ENCODE data around the gene LUZP1.

Gene LUZP1

DNA sequence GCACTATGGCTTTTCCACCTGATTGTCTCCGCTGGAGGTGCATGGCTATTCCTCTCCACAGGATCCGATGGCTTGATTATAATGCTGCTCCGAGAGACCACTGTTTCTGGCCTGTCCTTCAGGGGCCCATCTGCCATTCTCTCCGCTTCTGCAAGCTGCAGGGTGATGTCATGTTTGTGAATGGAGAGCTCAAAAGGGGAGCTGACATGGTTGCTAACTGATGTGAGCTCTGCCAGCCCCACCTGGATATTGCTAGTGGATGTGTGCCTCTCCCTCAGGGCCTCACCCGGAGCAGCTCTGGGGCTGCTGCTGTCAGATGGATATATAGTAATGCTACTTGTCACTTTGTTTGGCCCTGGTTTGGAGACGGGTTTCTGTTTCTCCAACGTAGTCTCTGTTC, 77.1 kb downstream of the LUZP1 start:
- TF ChIP-seq ZBTB7A (IDR thresholded peaks at IDR 0.05; ENCODE audit: low read depth) (no peak), CREB1 (IDR thresholded peaks at IDR 0.05; ENCODE audit: low read depth) (no peak), EP300 (IDR thresholded peaks at IDR 0.05; ENCODE audit: borderline replicate concordance) (no peak), YY1 (IDR thresholded peaks at IDR 0.05; ENCODE audit: low read depth) (no peak), TAF1 (IDR thresholded peaks at IDR 0.05; ENCODE audit: low read depth) (no peak), NFIC (IDR thresholded peaks at IDR 0.05) (no peak), TCF12 (IDR thresholded peaks at IDR 0.05; ENCODE audit: low read depth) (no peak)
- TF ChIP-seq, protein P1, sequence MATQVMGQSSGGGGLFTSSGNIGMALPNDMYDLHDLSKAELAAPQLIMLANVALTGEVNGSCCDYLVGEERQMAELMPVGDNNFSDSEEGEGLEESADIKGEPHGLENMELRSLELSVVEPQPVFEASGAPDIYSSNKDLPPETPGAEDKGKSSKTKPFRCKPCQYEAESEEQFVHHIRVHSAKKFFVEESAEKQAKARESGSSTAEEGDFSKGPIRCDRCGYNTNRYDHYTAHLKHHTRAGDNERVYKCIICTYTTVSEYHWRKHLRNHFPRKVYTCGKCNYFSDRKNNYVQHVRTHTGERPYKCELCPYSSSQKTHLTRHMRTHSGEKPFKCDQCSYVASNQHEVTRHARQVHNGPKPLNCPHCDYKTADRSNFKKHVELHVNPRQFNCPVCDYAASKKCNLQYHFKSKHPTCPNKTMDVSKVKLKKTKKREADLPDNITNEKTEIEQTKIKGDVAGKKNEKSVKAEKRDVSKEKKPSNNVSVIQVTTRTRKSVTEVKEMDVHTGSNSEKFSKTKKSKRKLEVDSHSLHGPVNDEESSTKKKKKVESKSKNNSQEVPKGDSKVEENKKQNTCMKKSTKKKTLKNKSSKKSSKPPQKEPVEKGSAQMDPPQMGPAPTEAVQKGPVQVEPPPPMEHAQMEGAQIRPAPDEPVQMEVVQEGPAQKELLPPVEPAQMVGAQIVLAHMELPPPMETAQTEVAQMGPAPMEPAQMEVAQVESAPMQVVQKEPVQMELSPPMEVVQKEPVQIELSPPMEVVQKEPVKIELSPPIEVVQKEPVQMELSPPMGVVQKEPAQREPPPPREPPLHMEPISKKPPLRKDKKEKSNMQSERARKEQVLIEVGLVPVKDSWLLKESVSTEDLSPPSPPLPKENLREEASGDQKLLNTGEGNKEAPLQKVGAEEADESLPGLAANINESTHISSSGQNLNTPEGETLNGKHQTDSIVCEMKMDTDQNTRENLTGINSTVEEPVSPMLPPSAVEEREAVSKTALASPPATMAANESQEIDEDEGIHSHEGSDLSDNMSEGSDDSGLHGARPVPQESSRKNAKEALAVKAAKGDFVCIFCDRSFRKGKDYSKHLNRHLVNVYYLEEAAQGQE (IDR thresholded peaks at IDR 0.05; ENCODE audit: low read depth): no peak
- TF ChIP-seq, protein P2, sequence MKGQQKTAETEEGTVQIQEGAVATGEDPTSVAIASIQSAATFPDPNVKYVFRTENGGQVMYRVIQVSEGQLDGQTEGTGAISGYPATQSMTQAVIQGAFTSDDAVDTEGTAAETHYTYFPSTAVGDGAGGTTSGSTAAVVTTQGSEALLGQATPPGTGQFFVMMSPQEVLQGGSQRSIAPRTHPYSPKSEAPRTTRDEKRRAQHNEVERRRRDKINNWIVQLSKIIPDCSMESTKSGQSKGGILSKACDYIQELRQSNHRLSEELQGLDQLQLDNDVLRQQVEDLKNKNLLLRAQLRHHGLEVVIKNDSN (IDR thresholded peaks at IDR 0.05): no peak
- TF ChIP-seq, protein P3, sequence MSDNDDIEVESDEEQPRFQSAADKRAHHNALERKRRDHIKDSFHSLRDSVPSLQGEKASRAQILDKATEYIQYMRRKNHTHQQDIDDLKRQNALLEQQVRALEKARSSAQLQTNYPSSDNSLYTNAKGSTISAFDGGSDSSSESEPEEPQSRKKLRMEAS (IDR thresholded peaks at IDR 0.05): no peak

GRCh38 chr1:23090056-23090455, 78.6 kb downstream of the LUZP1 start:
- TF ChIP-seq YY1 (IDR thresholded peaks at IDR 0.05; ENCODE audit: low read depth): no peak
- TF ChIP-seq NFIC (IDR thresholded peaks at IDR 0.05): no peak
- TF ChIP-seq CEBPB (IDR thresholded peaks at IDR 0.05): no peak
- no peak for TF ChIP-seq TAF1 (IDR thresholded peaks at IDR 0.05; ENCODE audit: low read depth)
- no peak for TF ChIP-seq ZBTB7A (IDR thresholded peaks at IDR 0.05; ENCODE audit: low read depth)
- TF ChIP-seq, protein P3 (IDR thresholded peaks at IDR 0.05): no peak
- TF ChIP-seq EP300 (IDR thresholded peaks at IDR 0.05; ENCODE audit: borderline replicate concordance): no peak
- TF ChIP-seq RAD21 (IDR thresholded peaks at IDR 0.05; ENCODE audit: low read depth): no peak
- no peak for TF ChIP-seq EGR1 (IDR thresholded peaks at IDR 0.05)
- TF ChIP-seq CREB1 (IDR thresholded peaks at IDR 0.05; ENCODE audit: low read depth): no peak
- TF ChIP-seq, protein P2 (IDR thresholded peaks at IDR 0.05): no peak
- TF ChIP-seq, protein P1 (IDR thresholded peaks at IDR 0.05; ENCODE audit: low read depth): no peak
- TF ChIP-seq TCF12 (IDR thresholded peaks at IDR 0.05; ENCODE audit: low read depth): no peak
- TF ChIP-seq FOXM1 (IDR thresholded peaks at IDR 0.05; ENCODE audit: borderline replicate concordance, low read depth): no peak
- no peak for TF ChIP-seq TEAD4 (IDR thresholded peaks at IDR 0.05)

GRCh38 chr1:23088027-23088426, 80.6 kb downstream of the LUZP1 start:
- TF ChIP-seq, protein P3 (IDR thresholded peaks at IDR 0.05): no peak
- TF ChIP-seq FOXM1 (IDR thresholded peaks at IDR 0.05; ENCODE audit: borderline replicate concordance, low read depth) (no peak), EP300 (IDR thresholded peaks at IDR 0.05; ENCODE audit: borderline replicate concordance) (no peak), NFIC (IDR thresholded peaks at IDR 0.05) (no peak)

DNA sequence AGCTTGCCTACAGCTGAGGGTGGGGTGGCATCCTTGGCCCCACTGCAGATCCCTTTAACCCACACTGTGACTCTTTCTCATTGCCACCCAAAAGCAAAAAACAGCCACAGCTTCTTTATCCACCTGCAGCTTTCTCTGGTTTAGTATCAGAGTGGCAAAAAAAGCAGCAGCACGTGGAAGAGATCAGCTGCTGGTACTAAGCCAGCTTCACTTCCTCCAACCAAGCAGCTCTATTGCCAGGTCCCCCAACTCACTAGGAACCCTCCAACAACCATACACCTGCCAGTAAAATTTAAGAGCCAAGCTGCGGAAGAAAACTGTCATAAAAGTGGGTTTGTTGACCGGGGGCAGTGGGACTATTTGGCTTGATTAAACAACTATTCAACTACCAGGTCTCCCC, 83.0 kb downstream of the LUZP1 start:
- TF ChIP-seq ZBTB7A (IDR thresholded peaks at IDR 0.05; ENCODE audit: low read depth) (no peak), TAF1 (IDR thresholded peaks at IDR 0.05; ENCODE audit: low read depth) (no peak), RAD21 (IDR thresholded peaks at IDR 0.05; ENCODE audit: low read depth) (no peak)
- TF ChIP-seq, protein P3 (IDR thresholded peaks at IDR 0.05): no peak

DNA sequence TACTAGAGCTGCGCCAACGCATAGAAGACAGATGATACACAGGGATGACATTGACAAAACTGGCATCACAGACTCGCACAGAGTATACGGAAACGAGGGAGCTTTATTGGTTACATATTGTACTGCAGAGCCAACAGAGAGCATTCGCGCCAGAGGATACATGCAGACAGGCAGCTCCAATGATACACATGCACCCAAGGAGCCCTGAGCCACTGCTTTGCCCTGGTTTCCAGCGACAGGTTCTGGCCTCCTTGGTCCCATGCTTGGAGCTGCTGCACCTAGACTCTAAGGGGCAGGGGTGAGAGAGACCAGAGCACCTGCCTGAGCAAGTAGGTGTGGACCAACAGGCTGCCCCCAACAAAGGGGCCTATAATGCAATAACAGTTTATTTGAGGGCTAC, 83.8 kb downstream of the LUZP1 start:
- no peak for TF ChIP-seq CEBPB (IDR thresholded peaks at IDR 0.05)
- TF ChIP-seq EGR1 (IDR thresholded peaks at IDR 0.05): no peak
- TF ChIP-seq, protein P3 (IDR thresholded peaks at IDR 0.05): no peak
- no peak for TF ChIP-seq NFIC (IDR thresholded peaks at IDR 0.05)
- no peak for TF ChIP-seq TCF12 (IDR thresholded peaks at IDR 0.05; ENCODE audit: low read depth)
- no peak for TF ChIP-seq RAD21 (IDR thresholded peaks at IDR 0.05; ENCODE audit: low read depth)
- no peak for TF ChIP-seq FOXM1 (IDR thresholded peaks at IDR 0.05; ENCODE audit: borderline replicate concordance, low read depth)
- TF ChIP-seq, protein P2 (IDR thresholded peaks at IDR 0.05): no peak
- TF ChIP-seq TEAD4 (IDR thresholded peaks at IDR 0.05): no peak
- TF ChIP-seq EP300 (IDR thresholded peaks at IDR 0.05; ENCODE audit: borderline replicate concordance): no peak
- TF ChIP-seq, protein P1 (IDR thresholded peaks at IDR 0.05; ENCODE audit: low read depth): no peak
- TF ChIP-seq CREB1 (IDR thresholded peaks at IDR 0.05; ENCODE audit: low read depth): no peak
- TF ChIP-seq TAF1 (IDR thresholded peaks at IDR 0.05; ENCODE audit: low read depth): no peak
- TF ChIP-seq YY1 (IDR thresholded peaks at IDR 0.05; ENCODE audit: low read depth): no peak
